OCI-LY3 (cell line): ENCODE measurements around the gene USP10.

Experiments
- H2AFZ ChIP-seq: fragments of 200-600, 300-600 bp; shearing (Covaris generic); 2 replicates; pipeline ENCODE4 v1.6.0; 2014; ENCODE audit warnings: antibody characterized with exemption, low read depth, low read length
- H3K27ac ChIP-seq: fragments of 200-600, 300-600 bp; sonication (generic); 2 replicates; pipeline ENCODE4 v1.5.1; 2014; ENCODE audit warnings: mild to moderate bottlenecking, low read length, moderate library complexity, mixed read lengths
- H3K27me3 ChIP-seq: fragments of 200-600, 300-600 bp; sonication (generic); 2 replicates; pipeline ENCODE4 v1.6.1; 2014; ENCODE audit warnings: low read depth, low read length, mixed read lengths
- H3K36me3 ChIP-seq: fragments of 200-600, 300-600 bp; sonication (generic); replicated peaks from 2 replicates; pipeline ENCODE3; 2014; ENCODE audit warnings: low read depth, low read length, mixed read lengths
- H3K4me1 ChIP-seq: fragments of 300-600, 200-600 bp; sonication (generic); 2 replicates; pipeline ENCODE4 v1.6.1; 2014; ENCODE audit warnings: low read length, mixed read lengths
- H3K4me2 ChIP-seq: fragments of 200-600, 300-600 bp; sonication (generic); 2 replicates; pipeline ENCODE4 v1.6.1; 2014; ENCODE audit warnings: low read length, mixed read lengths
- H3K4me3 ChIP-seq: fragments of 300-600, 200-600 bp; sonication (generic); 2 replicates; pipeline ENCODE4 v1.5.1; 2014; ENCODE audit warnings: antibody characterized with exemption, mild to moderate bottlenecking, low read length, moderate library complexity
- H3K79me2 ChIP-seq: fragments of 300-600, 200-600 bp; shearing (Covaris generic); 2 replicates; pipeline ENCODE4 v1.6.1; 2014; ENCODE audit warnings: mild to moderate bottlenecking, low read length, mixed read lengths
- H3K9ac ChIP-seq: fragments of 300-600, 200-600 bp; shearing (Covaris generic); 2 replicates; pipeline ENCODE4 v1.6.0; 2014; ENCODE audit warnings: mild to moderate bottlenecking, low read length, moderate library complexity
- H3K9me3 ChIP-seq: fragments of 200-600, 300-600 bp; shearing (Covaris generic); 2 replicates; pipeline ENCODE4 v1.6.1; 2014; ENCODE audit warnings: low read length, mixed read lengths; ENCODE audit not compliant: insufficient read depth
- H4K20me1 ChIP-seq: fragments of 200-600, 300-600 bp; sonication (generic); 2 replicates; pipeline ENCODE4 v1.6.1; 2016; ENCODE audit warnings: low read length, mixed read lengths; ENCODE audit not compliant: insufficient read depth
- CTCF ChIP-seq: fragments of 200-600, 300-600 bp; sonication (generic); IDR thresholded peaks from 2 replicates; pipeline ENCODE4 v1.5.1; 2014; ENCODE audit warnings: antibody characterized with exemption, low read length, low read depth
- EZH2phosphoT487 ChIP-seq: fragments of 200-600 bp; shearing (Covaris generic); IDR thresholded peaks from 2 replicates; pipeline ENCODE4 v1.6.1; 2018; ENCODE audit warnings: antibody characterized with exemption, mixed run types, low read depth

Gene USP10

GRCh38 chr16:84763629-84764028 is 63.8 kb downstream of the USP10 start:
- H3K27me3 ChIP-seq, result no peaks in the 10 kb centered on the region
- H3K27ac ChIP-seq, result no peak overlapping the region
- no peak overlapping the region for H3K9ac ChIP-seq
- TF ChIP-seq EZH2phosphoT487, result no peak
- no peak for TF ChIP-seq CTCF
- H3K9me3 ChIP-seq, result no peaks in the 10 kb centered on the region
- peaks cover 31% of the 10 kb centered on the region for H4K20me1 ChIP-seq
- H3K4me3 ChIP-seq, result no peak overlapping the region
- H3K36me3 ChIP-seq, result peaks cover 73% of the 10 kb centered on the region
- H2AFZ ChIP-seq, result no peak overlapping the region
- H3K4me2 ChIP-seq, result no peak overlapping the region
- peaks cover 45% of the 10 kb centered on the region for H3K79me2 ChIP-seq
- no peaks in the 10 kb centered on the region for H3K4me1 ChIP-seq

GRCh38 chr16:84764970-84765369 is 65.2 kb downstream of the USP10 start:
- Histone ChIP-seq H3K27me3 (no peaks in the 10 kb centered on the region), H3K4me3 (no peak overlapping the region), H2AFZ (no peak overlapping the region), H3K4me1 (no peaks in the 10 kb centered on the region), H3K9ac (no peak overlapping the region), H3K9me3 (no peaks in the 10 kb centered on the region), H4K20me1 (peaks cover 22% of the 10 kb centered on the region), H3K27ac (no peak overlapping the region), H3K36me3 (peaks cover 78% of the 10 kb centered on the region), H3K79me2 (peaks cover 43% of the 10 kb centered on the region), H3K4me2 (no peak overlapping the region)
- TF ChIP-seq EZH2phosphoT487, result no peak
- TF ChIP-seq CTCF, result no peak

DNA sequence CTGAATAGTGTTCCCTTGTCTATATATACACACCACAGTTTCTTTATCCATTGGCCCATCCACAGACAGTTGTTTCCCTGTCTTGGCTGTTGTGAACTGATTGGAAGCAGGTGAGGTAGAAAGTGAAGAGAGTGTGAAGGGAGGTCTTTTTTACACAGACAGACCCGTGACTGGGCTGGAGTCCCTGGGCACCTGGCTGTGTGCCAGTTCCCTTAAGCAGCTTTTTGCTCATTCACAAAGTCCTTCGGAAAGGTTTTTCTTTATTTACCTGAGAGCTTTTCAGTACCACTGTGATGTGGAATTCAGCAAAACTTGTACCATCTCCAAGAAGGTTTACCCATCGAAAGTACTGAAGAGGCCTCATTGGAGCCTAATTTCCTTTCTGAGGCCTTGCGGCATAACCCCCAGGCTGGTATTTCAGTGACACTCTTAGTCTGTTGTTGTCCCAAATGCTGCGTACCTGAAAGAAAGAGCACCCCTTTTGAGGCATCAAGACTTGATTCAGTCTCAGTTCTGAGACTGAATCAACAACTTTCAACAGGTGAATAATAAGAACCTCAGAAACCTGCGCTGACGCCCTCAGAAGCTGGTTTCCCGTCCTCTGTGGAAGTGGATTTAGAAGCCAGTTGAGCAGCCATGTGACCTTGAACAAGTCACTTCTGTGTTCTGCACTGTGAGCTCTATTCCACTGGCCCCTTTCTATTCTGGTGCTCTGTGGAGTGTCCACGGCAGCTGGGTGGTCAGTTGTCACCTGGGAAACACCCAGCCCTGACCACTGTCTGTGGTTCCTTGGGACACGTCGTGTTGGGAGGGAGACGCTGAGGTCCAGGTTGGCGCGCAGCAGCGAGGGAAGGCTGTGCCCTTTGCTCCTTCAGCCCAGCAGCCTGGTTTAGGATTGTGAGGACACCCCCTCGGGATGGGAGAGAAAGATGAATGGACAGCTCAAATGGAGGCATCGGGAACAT is 66.1 kb downstream of the USP10 start:
- no peak for TF ChIP-seq CTCF
- no peak for TF ChIP-seq EZH2phosphoT487
- Histone ChIP-seq H3K36me3 (peaks cover 72% of the 10 kb centered on the region), H2AFZ (no peak overlapping the region), H3K27ac (no peak overlapping the region), H3K9ac (no peak overlapping the region), H3K79me2 (peaks cover 37% of the 10 kb centered on the region), H4K20me1 (peaks cover 12% of the 10 kb centered on the region), H3K9me3 (no peaks in the 10 kb centered on the region), H3K4me2 (no peak overlapping the region), H3K4me3 (no peak overlapping the region), H3K27me3 (no peaks in the 10 kb centered on the region), H3K4me1 (no peaks in the 10 kb centered on the region)

GRCh38 chr16:84766978-84767773 is 67.4 kb downstream of the USP10 start:
- Histone ChIP-seq H2AFZ (no peak overlapping the region), H4K20me1 (0 out of 2 replicates have a peak, but pooled peaks cover 2% of the 10 kb centered on the region), H3K9me3 (no peaks in the 10 kb centered on the region), H3K36me3 (peaks cover 66% of the 10 kb centered on the region), H3K27ac (no peak overlapping the region), H3K4me3 (no peak overlapping the region), H3K4me1 (no peaks in the 10 kb centered on the region), H3K4me2 (no peak overlapping the region), H3K9ac (no peak overlapping the region), H3K27me3 (no peaks in the 10 kb centered on the region), H3K79me2 (peaks cover 28% of the 10 kb centered on the region)
- TF ChIP-seq EZH2phosphoT487 (no peak), CTCF (no peak)
